Endothelial cell of hepatic sinusoid (primary cell): ENCODE results near the gene SUSD2.

Experiments
- in situ Hi-C: cut with HindIII; loops from 2 replicates; pipeline ENCODE4 v1.10.0; 2017; ENCODE audit warnings: low sequenced_read_pairs

Gene SUSD2

DNA sequence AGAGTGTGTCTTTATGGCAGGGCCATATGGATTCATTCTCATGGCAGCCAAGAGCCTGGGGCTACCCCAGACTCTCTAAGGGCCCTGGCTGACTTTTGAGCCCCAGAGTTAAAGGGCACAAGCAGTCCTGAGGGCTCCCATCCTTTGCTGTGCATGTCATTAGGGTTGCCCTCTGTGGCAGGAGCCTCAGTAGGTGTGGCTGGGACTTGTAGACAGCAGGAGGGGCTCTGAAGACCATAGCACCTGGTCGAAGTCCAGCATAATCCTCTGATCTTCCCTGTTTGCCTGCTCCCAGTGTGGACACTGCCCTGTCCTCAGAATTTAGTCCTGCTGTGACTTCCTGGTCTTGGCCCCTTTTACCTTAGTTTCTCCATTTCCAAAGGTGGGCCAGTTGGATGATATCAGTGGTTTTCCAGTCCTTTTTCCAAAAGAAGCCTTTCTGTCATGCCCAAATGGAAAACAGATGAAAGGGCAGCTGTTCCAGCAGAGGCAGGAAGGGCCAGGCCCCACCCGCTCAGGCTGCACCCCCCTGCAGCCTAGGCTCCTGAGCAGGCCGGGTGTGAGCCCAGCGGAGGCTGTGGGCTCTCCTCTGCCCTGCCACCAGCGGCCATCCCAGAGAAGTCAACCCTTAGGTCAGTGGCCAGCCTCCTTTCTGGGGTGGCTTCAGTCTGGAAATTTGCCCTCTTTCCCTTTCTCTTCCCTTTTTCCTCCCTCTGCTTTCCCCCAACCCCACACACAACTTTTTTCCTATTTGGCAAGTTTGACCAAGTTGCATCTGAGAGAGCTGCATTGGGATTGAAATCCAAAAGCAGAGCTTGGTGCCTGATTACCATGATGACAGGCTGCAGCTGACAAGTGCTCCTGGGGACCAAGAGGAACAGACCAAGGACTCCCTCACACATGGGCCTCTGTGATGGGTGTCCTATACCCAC, 32.8 kb upstream of the SUSD2 start:
- in situ Hi-C loops = no loop called here

DNA sequence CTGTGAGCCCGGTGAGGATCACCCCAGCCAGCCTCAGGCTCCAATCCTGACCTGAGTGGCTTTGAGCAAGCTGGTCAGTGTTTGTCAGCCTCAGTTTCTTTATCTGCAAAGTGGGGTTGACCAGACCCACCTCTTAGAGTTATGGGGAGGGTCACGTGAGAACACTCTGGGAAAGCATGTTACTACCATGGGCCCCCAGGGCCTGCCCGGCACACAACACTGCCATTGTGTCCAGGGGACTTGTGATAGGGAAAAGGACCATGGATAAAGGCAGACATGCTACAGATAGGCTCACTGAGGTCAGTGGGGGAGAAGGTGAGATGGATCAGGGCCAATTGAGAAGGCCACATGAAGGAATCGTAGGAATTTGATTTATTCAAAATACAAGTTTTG, 32.1 kb upstream of the SUSD2 start:
- in situ Hi-C loops = no loop called here

DNA sequence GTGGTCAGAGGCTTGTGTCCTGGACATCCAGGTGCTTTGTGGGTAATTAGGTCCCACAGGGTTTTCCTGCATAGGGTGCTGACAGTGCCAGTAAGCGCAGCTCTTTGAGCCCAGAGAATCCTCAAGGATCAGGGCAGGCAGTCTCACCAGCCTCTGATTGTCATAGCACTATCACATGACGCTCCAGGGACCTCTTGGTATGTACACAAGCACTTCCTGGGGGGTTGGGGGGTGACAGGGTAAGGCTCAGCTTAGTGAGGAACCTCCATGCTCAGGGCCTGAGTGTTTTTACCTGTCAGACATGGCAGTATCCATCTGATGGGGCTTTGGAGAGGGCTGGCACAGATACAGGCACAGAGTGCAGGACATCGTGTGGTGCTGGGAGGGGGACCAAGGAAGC, 27.9 kb upstream of the SUSD2 start:
- in situ Hi-C loops = loop anchor here (10.0 kb wide), 1 partner anchor 149 kb away; the partner anchor contains the start of gene GSTT4

DNA sequence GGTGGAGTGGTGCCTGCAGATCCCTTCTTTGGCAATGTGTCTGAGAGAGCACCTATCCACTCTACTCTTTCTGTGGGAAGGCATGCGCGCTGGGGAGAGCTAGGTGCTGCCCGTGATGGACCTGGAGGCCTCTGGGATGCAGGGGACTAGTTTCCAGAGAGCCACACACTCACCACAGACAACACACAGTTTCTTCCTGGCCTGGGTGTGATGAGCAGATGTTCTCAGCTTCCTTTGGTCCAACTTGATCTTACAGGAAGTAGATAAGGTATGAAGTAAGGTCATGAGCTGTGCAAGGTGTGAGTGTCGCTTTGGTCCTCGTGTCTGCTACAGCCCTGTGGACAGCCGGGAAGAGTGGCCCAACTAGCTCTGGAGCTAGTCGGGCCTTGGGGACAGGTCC, 27.3 kb upstream of the SUSD2 start:
- in situ Hi-C loops = loop anchor here (10.0 kb wide), 1 partner anchor 149 kb away; the partner anchor contains the start of gene GSTT4

DNA sequence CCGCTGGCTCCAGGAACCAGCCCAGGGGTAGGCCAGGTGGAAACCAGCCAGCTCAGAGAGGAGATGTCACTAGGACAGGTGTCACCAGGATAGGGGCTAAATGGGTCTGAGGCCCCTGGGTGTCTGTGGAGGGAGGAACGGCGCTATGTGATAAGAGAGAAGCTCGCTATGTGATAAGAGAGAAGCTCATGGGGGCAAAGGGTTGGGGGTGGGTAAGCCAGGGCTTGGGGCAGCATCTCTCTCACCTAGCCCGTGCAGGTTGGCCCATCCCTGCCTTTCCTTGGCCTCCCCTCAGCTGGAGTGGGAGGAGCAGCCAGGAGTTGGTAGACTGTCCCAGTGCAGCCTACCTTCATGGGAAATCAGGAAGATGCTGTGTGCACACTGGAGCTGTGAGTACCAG, 26.5 kb upstream of the SUSD2 start:
- in situ Hi-C loops = loop anchor here (10.0 kb wide), 1 partner anchor 150 kb away; the partner anchor contains the start of gene GSTT4

DNA sequence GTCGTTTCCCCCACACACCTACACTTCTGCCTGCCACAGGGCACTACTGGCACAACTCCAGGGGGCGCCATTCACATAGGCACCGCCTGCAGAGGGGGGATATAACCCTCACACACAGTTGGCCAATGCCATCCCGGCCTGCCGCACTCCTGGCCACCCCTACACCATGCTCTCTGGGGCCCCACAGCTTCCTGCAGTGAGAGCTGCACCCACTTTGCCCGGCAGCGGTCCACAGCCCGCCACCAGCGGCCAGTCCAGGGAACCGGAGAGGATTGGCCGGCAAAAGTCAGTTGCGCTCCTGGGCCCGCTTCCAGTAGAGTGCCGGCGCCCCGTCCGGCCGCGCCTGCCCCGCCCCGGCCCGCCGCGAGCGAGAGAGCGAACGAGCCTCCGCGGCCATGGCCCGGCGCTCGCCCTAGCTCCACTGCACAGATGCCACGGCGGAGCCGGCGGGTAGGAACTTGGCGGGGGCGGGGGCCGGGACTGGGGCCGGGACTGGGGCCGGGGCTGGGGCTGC, 25.6 kb upstream of the SUSD2 start:
- in situ Hi-C loops = loop anchor here (10.0 kb wide), 1 partner anchor 151 kb away; the partner anchor contains the start of gene GSTT4

DNA sequence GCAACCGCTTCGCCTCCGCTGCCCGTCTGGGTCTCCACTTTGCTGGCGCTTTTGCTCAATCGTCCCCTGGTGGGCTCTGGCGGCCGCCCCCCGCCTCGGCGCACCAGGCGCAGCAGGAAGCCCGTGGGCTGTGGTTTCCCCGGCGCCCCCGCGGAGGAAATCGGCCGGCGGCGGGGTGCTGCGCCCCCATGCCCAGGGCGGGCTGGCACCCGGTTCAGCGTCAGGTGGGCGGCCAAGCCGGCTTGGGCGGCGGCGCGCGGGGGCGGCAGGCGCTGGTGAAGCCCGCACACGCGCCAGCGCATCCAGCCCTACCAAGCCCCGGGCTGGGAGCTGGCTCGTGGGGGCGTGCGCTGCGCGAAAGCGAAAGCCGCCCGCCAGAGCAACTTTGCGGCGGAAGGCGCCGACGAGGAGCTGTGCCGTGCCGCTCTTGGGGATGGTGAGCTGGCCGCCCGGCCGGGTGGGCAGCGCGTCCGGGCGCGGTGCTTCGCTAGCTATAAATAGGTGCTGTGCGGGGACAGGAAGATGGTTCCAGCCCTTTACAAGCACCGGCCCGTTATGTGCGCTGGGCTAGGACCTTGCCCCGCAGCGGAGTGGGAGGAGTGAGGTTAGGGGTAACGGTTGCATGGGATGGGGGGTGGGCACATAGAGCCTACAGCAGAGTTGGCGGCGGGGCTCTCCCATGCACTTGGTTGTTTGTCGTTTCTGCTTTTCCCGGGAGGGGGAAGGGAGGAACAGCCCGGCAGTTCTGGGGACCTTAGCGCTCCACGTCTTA, 25.0 kb upstream of the SUSD2 start:
- in situ Hi-C loops = loop anchor here (10.0 kb wide), 1 partner anchor 152 kb away; the partner anchor contains the start of gene GSTT4

DNA sequence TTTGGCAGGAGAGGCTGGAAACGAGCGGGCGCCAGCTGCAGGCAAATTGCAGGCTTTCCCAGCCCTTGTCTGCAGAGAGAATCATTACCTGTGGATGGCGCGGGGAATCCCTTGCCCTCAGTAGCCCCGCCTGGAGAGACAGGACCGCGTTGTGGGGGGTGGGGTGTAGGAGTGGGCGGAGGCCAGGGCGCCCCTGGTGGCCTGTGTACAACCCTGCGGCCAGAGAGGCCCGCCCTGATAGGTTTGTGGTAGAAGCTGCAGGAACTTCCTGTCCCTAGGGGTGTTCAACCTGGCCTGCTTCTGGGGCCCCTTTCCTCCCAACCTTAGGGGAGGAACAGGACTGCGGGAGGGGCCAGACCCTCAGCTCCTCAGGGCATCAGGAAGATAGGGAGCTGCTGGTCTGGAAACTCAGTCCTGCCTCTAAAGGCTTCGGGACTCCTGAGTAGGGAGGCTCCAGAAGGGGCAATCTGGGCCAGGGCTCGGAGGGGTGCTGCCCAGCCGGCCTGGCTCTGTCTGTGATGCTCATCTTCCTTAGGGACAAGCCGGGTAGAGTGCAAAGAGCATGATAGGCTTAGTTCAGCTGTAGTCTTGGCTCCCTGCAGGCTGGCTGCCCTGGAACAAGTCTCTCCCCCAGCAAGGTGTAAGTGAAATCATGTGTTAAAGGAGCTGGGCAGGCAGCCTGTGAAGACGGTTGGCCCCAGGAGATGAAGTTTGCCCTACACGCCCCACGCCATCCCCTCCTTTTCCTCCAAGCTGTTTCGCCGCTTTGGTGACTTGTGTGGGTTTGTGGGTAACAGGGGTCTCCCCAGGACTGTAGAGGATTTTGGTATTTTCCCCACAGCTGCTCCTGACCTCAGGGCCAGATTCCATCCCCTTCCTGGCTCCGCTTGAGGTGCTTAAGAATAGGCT, 24.1 kb upstream of the SUSD2 start:
- in situ Hi-C loops = loop anchor here (10.0 kb wide), 1 partner anchor 152 kb away; the partner anchor contains the start of gene GSTT4

DNA sequence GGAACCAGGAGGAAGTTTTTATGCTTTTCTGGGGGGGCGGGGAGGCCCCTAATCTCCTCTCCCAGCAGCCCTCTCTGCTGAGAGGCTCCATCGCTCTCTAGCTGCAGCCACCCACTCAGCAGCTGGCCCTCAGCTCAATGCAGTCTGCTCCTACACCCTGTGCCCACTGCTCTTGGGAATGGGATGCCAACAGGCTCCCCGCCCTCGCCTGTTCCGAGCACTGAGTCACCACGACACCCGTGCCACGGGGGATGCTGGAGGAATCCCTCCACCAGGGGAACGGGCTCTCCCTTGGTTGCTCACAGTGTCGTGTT, 23.5 kb upstream of the SUSD2 start:
- in situ Hi-C loops = loop anchor here (10.0 kb wide), 1 partner anchor 153 kb away; the partner anchor contains the start of gene GSTT4

DNA sequence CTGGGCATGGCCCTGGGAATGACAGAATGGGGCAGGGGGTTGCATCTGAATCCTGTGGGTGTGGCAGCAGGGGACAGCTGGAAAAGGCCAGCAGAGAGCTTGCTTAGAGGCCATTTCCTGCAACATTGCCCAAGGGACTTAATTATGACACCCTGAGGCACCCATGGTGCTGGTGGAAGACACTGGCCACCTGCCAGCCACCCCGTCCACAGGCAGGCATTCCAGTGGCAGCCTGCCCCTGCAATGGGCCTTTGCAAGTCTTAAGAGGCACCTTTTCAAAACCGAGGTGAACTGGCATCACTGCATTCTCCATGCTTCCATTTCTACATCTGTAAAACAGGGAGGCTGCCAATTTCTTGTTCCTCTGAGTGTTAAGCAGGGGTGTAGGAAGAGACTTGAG, 21.6 kb upstream of the SUSD2 start:
- in situ Hi-C loops = loop anchor here (10.0 kb wide), 1 partner anchor 155 kb away; the partner anchor contains the start of gene GSTT4

DNA sequence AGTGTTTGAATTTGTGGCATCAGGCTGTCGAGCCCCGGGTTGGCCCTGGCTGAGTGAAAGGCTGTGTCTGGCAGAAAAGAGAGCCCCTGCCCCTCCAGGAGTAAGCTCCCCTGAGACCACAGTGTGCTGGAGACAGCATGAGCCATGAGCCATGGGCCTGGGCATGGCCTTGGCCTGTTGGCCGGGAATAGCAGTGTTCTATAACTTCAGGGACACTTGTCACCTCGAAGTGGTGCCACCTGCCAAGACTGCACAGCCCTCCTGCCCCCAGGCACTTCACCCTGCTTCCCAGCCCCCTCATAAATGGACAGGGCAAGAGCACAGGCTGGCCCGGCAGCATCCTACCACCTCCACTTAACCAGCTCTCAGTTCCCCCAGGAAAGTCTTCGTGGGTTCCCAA, 20.7 kb upstream of the SUSD2 start:
- in situ Hi-C loops = no loop called here

DNA sequence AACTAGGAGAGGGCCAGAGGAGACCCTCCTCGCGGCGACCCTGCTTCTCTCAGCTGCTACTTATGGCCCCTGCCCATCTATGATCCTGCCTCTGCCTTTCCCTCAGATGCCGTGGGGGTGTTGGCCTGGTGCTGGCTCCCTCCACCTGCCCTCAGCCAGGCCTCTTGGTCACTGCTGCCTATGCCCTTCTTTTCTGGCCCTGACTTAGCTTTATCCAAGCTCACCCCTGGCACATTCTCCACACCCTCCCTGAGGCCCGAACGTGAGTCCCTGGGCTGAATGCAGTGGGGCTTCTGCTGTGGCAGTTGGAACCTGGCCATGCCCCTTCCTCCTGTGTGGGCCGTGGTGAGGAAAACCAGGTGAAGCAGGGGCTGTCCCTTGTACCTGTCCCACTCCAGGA, 19.8 kb upstream of the SUSD2 start:
- in situ Hi-C loops = no loop called here

DNA sequence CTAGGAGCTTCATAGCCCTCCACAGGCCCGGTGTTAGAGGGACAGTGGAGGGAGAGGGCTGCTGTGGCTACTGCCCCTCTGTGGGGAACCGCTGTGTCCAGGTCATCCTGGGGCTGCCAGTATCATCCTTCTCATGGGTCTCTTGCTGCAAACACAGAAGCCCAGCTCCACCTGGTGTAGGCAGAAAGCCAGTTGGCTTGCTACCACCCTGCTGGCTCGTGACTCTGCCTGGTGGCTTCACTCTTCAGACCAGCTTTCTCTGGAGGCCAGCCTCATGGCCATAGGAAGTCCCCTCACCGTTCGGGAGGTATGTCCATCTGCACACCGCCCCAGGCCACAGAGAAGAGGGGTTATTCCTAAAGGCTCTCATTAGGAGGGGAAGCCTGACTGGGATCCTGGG, 19.4 kb upstream of the SUSD2 start:
- in situ Hi-C loops = no loop called here

DNA sequence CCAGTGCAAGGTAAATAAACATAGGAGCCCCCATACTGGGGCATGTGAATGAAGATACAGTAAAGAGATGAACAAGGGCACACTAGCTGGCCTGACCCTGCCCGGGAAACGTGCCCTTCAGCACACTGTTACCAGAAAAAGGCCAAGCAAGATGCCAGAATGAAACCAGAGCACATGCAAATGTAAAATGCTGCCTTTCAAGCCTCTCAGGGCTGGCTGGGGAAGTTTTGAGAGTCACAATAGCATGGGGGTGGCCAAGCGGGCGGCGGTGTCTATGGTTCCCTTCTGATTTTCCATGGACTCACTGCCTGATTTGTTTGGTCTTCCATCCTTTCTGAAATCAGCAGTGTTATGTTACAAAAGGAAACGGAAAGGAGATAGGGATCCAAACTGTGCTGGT, 18.9 kb upstream of the SUSD2 start:
- in situ Hi-C loops = no loop called here

DNA sequence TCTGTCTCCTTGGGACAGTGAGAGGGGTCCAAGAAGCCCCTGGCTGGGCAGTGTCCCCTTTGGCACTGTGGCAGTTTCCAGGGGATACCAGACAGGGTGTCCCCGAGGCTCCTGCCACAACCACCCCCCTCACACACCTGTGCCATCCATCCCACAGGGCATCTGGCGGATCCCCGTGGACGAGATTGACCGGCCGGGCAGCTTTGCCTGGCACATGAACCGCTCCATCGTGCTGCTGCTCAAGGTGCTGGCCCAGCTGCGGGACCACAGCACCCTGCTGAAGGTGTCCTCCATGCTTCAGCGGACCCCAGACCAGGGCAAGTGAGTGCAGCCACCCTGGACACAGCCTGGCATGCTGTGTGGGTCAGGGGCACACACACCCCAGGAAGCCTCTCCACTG, 17.0 kb upstream of the SUSD2 start:
- in situ Hi-C loops = no loop called here

DNA sequence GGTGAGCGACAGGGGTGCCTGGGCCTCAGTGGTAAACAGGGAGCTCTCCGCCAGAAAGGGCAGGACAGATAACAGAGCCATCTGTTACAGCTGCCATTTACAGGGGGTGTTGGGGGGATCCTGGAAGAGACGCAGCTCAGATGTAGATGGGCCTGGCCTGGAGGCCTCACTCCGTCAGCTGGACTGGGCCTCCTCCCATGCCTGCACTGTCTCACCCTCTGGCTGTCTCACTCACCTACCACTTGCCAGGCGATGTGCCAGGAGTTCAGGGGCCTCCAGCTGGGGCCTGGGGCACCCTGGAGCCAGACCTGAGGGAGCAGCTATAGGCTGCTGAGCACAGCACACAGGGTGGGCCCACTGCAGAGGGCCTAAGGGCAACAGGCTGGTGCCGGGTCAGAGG, 16.3 kb upstream of the SUSD2 start:
- in situ Hi-C loops = no loop called here

DNA sequence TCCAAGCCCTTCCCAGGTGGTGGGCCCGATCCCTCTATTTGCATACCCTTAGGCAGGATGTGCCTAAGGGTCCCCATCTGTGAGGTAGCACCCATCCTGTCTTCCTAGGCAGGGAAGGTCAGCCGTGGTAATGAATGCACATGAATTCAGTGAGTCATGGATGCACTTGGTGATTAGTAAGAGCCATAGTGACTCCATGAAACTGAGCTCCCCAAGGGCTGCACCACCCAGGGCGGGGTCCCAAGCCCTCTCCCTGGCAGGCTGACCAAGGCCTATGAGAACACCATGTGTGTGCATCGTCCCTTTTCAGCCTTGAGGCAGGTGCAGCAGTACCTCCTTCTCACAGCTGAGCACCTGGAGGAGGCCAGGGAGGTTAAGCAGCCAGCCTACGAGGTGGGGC, 15.6 kb upstream of the SUSD2 start:
- in situ Hi-C loops = no loop called here

DNA sequence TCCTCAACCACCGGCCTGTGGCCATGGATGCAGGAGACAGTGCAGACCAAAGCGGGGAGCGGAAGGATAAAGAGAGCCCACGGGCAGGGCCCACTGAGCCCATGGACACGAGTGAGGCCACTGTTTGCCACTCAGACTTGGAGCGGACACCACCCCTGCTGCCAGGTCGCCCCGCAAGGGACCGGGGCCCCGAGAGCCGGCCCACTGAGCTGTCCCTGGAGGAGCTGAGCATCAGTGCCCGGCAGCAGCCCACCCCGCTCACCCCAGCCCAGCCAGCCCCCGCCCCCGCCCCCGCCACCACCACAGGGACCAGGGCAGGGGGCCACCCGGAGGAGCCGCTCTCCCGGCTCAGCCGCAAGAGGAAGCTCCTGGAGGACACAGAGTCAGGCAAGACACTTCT, 14.5 kb upstream of the SUSD2 start:
- in situ Hi-C loops = no loop called here

DNA sequence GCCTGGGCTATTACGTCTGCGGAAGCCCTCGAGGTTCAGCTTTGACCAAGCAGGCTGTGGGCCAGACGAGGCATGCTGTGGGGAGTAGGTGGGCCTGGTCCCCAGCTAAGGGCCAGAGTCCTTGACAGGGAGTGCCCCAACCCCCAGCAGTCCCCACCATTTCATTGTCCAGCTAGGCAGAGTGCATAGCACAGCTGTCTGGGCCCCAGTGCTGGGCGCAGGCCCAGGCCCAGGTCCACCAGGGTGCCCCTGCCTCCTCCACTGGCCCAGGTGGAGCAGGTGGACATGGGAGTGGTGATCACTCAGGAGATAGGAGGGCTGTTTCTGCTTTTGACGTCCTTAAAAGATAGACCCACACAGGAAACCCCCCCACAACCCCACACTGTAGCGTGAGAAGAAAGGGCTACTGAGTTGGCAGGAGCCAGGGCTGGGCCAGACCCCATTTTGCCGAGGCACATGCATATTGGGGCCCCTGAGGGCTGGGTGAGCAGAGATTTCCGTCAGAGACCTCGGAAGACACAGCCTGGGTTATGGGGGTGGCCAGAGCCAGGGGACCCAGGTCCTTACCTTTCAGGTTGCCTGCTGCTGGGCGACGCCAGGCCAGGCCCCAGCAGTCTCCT, 11.7 kb upstream of the SUSD2 start:
- in situ Hi-C loops = no loop called here

DNA sequence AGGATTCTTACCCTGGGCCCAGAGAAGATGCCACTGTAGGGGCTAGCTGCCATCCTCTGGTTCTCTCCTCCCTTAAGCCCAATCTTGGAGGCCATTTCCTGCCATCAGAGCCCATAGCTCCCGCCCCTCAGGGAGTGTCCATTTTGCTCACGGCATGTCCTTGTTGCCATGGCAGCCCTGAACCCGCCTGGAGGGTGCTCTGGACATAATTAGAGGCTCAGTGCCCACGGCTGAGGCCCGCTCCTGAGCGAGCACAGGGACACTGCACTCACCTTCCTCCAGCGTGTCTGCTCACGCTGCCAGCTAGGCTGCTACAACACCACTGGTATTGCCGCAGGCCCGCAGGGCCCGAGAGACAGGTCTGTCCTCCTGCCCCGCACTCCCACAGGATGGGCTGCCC, 11.1 kb upstream of the SUSD2 start:
- in situ Hi-C loops = no loop called here
